ENCODE results near the gene LRMDA. TPM values are rescaled to one million over a fixed set of nuclear protein-coding genes. Genes with fewer than 3 reads are reported as not detected.

Gene LRMDA
- polyA plus RNA-seq, 3 donors, result 39.8 to 59.6 (median 56.4) TPM

- Mint-ChIP-seq H3K4me1 (peaks cover 41% of the 10 kb centered on the region), H3K27me3 (ENCODE audit: low read depth in 3 of 3) (peaks cover 48 to 66% (median 55%) of the 10 kb centered on the region in 3 donors), H3K4me3 (peak overlapping the region; percentile 96 to 97), H3K9me3 (peaks cover 0 to 23% (median 12%) of the 10 kb centered on the region in 7 donors), H3K27ac (peak overlapping the region; percentile 78 to 96 (median 90)), H3K36me3 (peaks cover 25 to 26% of the 10 kb centered on the region in 2 donors)
- peak overlapping the region; percentile 98 for H3K4me2 ChIP-seq (replicated peaks; ENCODE audit: extremely low read depth, low read length, poor library complexity, severe bottlenecking)
- H3K9me3 ChIP-seq (replicated peaks in 1 of 2; ENCODE audit: control insufficient read depth in 1 of 2, insufficient read depth in 1 of 2, low read length in 2 of 2), result peaks cover 0 to 9% of the 10 kb centered on the region in 2 donors
- intact Hi-C loops (cut with micrococcal nuclease), result loop anchor here (1.0 to 10.0 kb wide), 6 partner anchors 30 to 637 kb away; no protein-coding TSS in a partner anchor
- TF ChIP-seq, protein P1, sequence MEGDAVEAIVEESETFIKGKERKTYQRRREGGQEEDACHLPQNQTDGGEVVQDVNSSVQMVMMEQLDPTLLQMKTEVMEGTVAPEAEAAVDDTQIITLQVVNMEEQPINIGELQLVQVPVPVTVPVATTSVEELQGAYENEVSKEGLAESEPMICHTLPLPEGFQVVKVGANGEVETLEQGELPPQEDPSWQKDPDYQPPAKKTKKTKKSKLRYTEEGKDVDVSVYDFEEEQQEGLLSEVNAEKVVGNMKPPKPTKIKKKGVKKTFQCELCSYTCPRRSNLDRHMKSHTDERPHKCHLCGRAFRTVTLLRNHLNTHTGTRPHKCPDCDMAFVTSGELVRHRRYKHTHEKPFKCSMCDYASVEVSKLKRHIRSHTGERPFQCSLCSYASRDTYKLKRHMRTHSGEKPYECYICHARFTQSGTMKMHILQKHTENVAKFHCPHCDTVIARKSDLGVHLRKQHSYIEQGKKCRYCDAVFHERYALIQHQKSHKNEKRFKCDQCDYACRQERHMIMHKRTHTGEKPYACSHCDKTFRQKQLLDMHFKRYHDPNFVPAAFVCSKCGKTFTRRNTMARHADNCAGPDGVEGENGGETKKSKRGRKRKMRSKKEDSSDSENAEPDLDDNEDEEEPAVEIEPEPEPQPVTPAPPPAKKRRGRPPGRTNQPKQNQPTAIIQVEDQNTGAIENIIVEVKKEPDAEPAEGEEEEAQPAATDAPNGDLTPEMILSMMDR (IDR thresholded peaks at IDR 0.05), result peak; percentile 51
- DNase-seq, result no peak
- peak overlapping the region; percentile 85 for H2AFZ ChIP-seq (ENCODE audit: insufficient read depth, low read depth, low read length, poor library complexity, severe bottlenecking)
- H4K20me1 ChIP-seq (ENCODE audit: insufficient read depth, low read length), result peaks cover 44% of the 10 kb centered on the region
- peak overlapping the region; percentile 81 to 100 (median 83) for H3K4me3 ChIP-seq (replicated peaks in 1 of 3; ENCODE audit: low read depth in 2 of 3, low read length in 3 of 3)
- peaks cover 35 to 57% of the 10 kb centered on the region in 2 donors for H3K27me3 ChIP-seq (ENCODE audit: control insufficient read depth in 2 of 2, insufficient read depth in 2 of 2, low read length in 2 of 2)
- peak overlapping the region; percentile 74 for H3K9ac ChIP-seq (ENCODE audit: insufficient read depth, low read length, poor library complexity, severe bottlenecking)
- peaks cover 54 to 73% of the 10 kb centered on the region in 2 donors for H3K4me1 ChIP-seq (ENCODE audit: control insufficient read depth in 1 of 2, insufficient read depth in 2 of 2, low read length in 2 of 2)
- peaks cover 13% of the 10 kb centered on the region for H3K79me2 ChIP-seq (ENCODE audit: insufficient read depth, low read length)
- peak overlapping the region; percentile 80 to 85 for H3K27ac ChIP-seq (ENCODE audit: low read depth in 1 of 2, low read length in 2 of 2)
- under 1% methylated on average over 35 of the region's 39 CpGs for WGBS (ENCODE audit: insufficient coverage)
- peaks cover 2 to 10% of the 10 kb centered on the region in 2 donors for H3K36me3 ChIP-seq (replicated peaks in 1 of 2; ENCODE audit: control insufficient read depth in 1 of 2, insufficient read depth in 2 of 2, low read length in 2 of 2)
Observed at GRCh38 chr10:75400163-75400770, 31.2 kb upstream of the LRMDA start.

DNA sequence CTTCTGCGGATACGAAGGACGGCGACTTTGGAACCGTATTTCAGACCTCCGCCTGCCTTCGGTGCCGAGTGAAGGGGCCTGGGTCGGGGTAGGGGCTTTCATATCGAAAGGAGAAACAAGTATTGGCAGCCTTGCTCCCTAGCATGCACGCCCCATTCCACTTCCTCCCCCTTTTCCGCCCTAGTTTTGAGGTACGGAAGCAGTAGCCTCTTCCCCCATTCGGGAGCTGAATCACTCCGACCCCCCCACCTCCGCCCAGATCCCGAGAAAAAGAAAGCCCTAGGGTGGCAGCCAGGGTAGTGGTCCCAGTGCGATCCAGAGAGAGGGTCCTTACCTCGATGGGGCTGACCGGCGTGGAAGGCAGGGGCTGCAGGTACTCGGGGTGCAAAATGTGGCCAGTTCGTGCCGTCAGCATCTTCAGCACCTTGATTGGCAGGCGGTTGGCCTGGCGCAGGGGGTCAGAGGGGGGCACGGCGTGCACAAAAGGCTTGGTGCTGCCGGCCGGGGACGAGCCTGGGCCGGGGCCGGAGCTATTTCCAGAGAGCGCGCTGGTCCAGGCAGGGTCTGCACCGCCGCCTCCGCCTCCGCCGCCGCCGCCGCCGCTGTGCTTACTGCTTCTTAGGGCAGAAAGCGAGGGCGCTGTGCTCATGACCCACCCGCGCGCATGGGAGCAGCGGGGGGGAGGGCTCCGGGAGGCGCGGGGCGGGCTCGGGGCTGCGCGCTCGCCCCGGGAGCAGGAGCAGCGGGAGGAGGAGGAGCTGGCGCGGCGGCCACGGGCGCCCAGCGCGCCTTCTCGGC lies 30.5 kb upstream of the LRMDA start:
- Mint-ChIP-seq H3K4me1 (peaks cover 40% of the 10 kb centered on the region), H3K4me3 (peak overlapping the region; percentile 96 to 97), H3K9me3 (peaks cover 0 to 23% (median 14%) of the 10 kb centered on the region in 7 donors), H3K27me3 (ENCODE audit: low read depth in 3 of 3) (peaks cover 48 to 66% (median 56%) of the 10 kb centered on the region in 3 donors), H3K36me3 (peaks cover 27 to 31% of the 10 kb centered on the region in 2 donors), H3K27ac (peak overlapping the region; percentile 78 to 96 (median 90))
- peak in 2 of 3 donors; percentile 67 to 73 for DNase-seq
- peak overlapping the region; percentile 74 for H3K9ac ChIP-seq (ENCODE audit: insufficient read depth, low read length, poor library complexity, severe bottlenecking)
- peaks cover 50 to 70% of the 10 kb centered on the region in 2 donors for H3K4me1 ChIP-seq (ENCODE audit: control insufficient read depth in 1 of 2, insufficient read depth in 2 of 2, low read length in 2 of 2)
- H3K9me3 ChIP-seq (replicated peaks in 1 of 2; ENCODE audit: control insufficient read depth in 1 of 2, insufficient read depth in 1 of 2, low read length in 2 of 2), result peaks cover 0 to 9% of the 10 kb centered on the region in 2 donors
- under 1% methylated on average over 55 of the region's 68 CpGs for WGBS (ENCODE audit: insufficient coverage)
- H3K4me3 ChIP-seq (replicated peaks in 1 of 3; ENCODE audit: low read depth in 2 of 3, low read length in 3 of 3), result peak overlapping the region; percentile 81 to 100 (median 83)
- peak overlapping the region; percentile 98 for H3K4me2 ChIP-seq (replicated peaks; ENCODE audit: extremely low read depth, low read length, poor library complexity, severe bottlenecking)
- H4K20me1 ChIP-seq (ENCODE audit: insufficient read depth, low read length), result peaks cover 49% of the 10 kb centered on the region
- peaks cover 39 to 58% of the 10 kb centered on the region in 2 donors for H3K27me3 ChIP-seq (ENCODE audit: control insufficient read depth in 2 of 2, insufficient read depth in 2 of 2, low read length in 2 of 2)
- intact Hi-C loops (cut with micrococcal nuclease), result loop anchor here (1.0 to 10.0 kb wide), 6 partner anchors 29 to 636 kb away; no protein-coding TSS in a partner anchor
- H3K79me2 ChIP-seq (ENCODE audit: insufficient read depth, low read length), result peaks cover 13% of the 10 kb centered on the region
- peak overlapping the region; percentile 80 to 85 for H3K27ac ChIP-seq (ENCODE audit: low read depth in 1 of 2, low read length in 2 of 2)
- peaks cover 2 to 10% of the 10 kb centered on the region in 2 donors for H3K36me3 ChIP-seq (replicated peaks in 1 of 2; ENCODE audit: control insufficient read depth in 1 of 2, insufficient read depth in 2 of 2, low read length in 2 of 2)
- peak overlapping the region; percentile 85 for H2AFZ ChIP-seq (ENCODE audit: insufficient read depth, low read depth, low read length, poor library complexity, severe bottlenecking)
- TF ChIP-seq, protein P1 (IDR thresholded peaks at IDR 0.05), result no peak

All from CD14-positive monocyte (primary cell).